ENCODE data around the gene IGFN1. TPM values are rescaled to one million over a fixed set of nuclear protein-coding genes. Genes with fewer than 3 reads are reported as not detected.

IGFN1 gene
- total and polyA plus RNA-seq, 9 of the 15 experiments (the other 6 are each of a cell fraction or from before 2014, with no cell fraction given), result 0.04 TPM; not detected in 8

DNA sequence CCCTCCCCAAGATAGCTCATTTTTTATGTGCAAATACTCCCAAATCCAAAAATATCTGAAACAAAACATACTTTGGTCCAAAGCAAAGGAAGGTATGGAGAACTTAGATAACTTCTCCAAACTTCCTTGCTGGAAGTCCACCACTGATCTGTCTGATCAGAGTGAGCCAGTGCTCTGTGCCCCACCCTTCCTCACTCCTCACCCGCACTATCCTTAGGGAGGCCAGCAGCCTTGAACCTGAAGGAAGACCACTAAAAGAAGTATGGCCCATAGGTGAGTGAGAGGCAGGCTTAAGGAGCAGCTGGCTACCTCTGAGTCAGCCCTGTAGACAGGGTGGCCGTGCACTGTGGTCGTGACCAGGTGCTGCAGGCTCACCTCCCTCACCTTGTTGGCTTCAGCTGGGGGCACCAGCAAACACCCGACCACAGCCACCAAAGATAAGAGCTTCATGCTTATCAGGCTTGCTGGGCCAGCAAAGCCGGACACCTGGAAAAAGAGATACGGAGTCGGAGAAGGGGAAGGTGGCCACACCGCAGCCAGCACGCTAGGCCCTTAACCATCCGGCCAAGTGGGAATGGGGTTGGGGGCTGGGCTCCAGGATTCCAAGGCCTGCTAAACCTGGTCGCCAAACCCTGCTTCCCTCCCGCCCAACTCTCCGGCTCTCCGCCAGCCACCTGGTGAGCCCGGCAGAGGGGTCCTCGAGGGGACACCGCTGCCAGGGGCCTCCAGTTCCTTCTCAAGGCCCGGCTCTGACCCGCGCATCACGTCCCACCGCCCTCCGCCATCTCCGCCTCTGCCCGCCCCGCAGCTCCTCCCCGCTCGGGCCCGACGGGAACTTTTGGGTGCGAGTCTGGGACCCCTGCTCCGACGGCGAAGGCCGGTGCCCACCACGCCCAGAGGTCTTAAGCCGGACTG lies 36.9 kb upstream of the IGFN1 start (continued):
- TF ChIP-seq, protein P1, sequence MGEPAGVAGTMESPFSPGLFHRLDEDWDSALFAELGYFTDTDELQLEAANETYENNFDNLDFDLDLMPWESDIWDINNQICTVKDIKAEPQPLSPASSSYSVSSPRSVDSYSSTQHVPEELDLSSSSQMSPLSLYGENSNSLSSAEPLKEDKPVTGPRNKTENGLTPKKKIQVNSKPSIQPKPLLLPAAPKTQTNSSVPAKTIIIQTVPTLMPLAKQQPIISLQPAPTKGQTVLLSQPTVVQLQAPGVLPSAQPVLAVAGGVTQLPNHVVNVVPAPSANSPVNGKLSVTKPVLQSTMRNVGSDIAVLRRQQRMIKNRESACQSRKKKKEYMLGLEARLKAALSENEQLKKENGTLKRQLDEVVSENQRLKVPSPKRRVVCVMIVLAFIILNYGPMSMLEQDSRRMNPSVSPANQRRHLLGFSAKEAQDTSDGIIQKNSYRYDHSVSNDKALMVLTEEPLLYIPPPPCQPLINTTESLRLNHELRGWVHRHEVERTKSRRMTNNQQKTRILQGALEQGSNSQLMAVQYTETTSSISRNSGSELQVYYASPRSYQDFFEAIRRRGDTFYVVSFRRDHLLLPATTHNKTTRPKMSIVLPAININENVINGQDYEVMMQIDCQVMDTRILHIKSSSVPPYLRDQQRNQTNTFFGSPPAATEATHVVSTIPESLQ (CRISPR knock-in tag; IDR thresholded peaks at IDR 0.05), result peak; percentile 58; the same call in 1 of the 2 replicates
- TF ChIP-seq, protein P2, sequence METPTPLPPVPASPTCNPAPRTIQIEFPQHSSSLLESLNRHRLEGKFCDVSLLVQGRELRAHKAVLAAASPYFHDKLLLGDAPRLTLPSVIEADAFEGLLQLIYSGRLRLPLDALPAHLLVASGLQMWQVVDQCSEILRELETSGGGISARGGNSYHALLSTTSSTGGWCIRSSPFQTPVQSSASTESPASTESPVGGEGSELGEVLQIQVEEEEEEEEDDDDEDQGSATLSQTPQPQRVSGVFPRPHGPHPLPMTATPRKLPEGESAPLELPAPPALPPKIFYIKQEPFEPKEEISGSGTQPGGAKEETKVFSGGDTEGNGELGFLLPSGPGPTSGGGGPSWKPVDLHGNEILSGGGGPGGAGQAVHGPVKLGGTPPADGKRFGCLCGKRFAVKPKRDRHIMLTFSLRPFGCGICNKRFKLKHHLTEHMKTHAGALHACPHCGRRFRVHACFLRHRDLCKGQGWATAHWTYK (CRISPR knock-in tag; IDR thresholded peaks at IDR 0.05), result peak; percentile 88; the same call in 1 of the 2 replicates
- peak; percentile 90 for TF ChIP-seq MTA2 (IDR thresholded peaks at IDR 0.05; ENCODE audit: low read depth)
- TF ChIP-seq HEY1 (CRISPR knock-in tag; IDR thresholded peaks at IDR 0.05; ENCODE audit: borderline replicate concordance), result no peak
- no peak for TF ChIP-seq ZNF165 (CRISPR knock-in tag; IDR thresholded peaks at IDR 0.05; ENCODE audit: borderline replicate concordance)
- peak; percentile 98 for TF ChIP-seq ZEB2 (IDR thresholded peaks at IDR 0.05)
- TF ChIP-seq, protein P3, sequence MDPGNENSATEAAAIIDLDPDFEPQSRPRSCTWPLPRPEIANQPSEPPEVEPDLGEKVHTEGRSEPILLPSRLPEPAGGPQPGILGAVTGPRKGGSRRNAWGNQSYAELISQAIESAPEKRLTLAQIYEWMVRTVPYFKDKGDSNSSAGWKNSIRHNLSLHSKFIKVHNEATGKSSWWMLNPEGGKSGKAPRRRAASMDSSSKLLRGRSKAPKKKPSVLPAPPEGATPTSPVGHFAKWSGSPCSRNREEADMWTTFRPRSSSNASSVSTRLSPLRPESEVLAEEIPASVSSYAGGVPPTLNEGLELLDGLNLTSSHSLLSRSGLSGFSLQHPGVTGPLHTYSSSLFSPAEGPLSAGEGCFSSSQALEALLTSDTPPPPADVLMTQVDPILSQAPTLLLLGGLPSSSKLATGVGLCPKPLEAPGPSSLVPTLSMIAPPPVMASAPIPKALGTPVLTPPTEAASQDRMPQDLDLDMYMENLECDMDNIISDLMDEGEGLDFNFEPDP (CRISPR knock-in tag; IDR thresholded peaks at IDR 0.05), result no peak
- no peak for TF ChIP-seq CEBPG (CRISPR knock-in tag; IDR thresholded peaks at IDR 0.05)
- TF ChIP-seq CEBPG (tag; conservative IDR thresholded peaks at IDR 0.05 in 1 of 2, IDR thresholded peaks at IDR 0.05 in 1 of 2), result no peak
- TF ChIP-seq SMARCE1 (IDR thresholded peaks at IDR 0.05), result peak; percentile 94
- no peak for TF ChIP-seq ARID2 (IDR thresholded peaks at IDR 0.05)
- TF ChIP-seq ELF2 (CRISPR knock-in tag; IDR thresholded peaks at IDR 0.05), result peak; percentile 31; the same call in 1 of the 2 replicates
- 0 out of 2 replicates have a peak, but pooled peaks have one; percentile 12 for TF ChIP-seq SPI1 (IDR thresholded peaks at IDR 0.05; ENCODE audit: borderline replicate concordance, low read depth, low read length)
- TF ChIP-seq, protein P4, sequence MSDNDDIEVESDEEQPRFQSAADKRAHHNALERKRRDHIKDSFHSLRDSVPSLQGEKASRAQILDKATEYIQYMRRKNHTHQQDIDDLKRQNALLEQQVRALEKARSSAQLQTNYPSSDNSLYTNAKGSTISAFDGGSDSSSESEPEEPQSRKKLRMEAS (CRISPR knock-in tag; IDR thresholded peaks at IDR 0.05), result peak; percentile 47
- TF ChIP-seq, protein P5, sequence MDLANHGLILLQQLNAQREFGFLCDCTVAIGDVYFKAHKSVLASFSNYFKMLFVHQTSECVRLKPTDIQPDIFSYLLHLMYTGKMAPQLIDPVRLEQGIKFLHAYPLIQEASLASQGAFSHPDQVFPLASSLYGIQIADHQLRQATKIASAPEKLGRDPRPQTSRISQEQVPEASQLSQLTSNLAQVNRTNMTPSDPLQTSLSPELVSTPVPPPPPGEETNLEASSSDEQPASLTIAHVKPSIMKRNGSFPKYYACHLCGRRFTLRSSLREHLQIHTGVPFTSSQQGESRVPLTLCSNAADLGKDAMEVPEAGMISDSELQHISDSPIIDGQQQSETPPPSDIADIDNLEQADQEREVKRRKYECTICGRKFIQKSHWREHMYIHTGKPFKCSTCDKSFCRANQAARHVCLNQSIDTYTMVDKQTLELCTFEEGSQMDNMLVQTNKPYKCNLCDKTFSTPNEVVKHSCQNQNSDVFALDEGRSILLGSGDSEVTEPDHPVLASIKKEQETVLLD (IDR thresholded peaks at IDR 0.05), result peak; percentile 47; the same call in 1 of the 2 replicates
- TF ChIP-seq HSF4 (CRISPR knock-in tag; IDR thresholded peaks at IDR 0.05; ENCODE audit: borderline replicate concordance), result no peak
- TF ChIP-seq ZFP36 (IDR thresholded peaks at IDR 0.05; ENCODE audit: low read depth, low read length, partially characterized antibody), result no peak
- no peak for TF ChIP-seq THRB (CRISPR knock-in tag; conservative IDR thresholded peaks at IDR 0.05)

All from K562 (cell line).